SK-N-DZ (cell line): ENCODE data around the gene WSCD1. TPM values are rescaled to one million over a fixed set of nuclear protein-coding genes. Genes with fewer than 3 reads are reported as not detected.

Source experiments
- DNase-seq: peaks from one replicate; pipeline ENCODE4 v3.0.0-alpha.2; 2015; ENCODE audit warnings: low spot score
- polyA plus RNA-seq, 2 experiments: library from polyadenylated mRNA; depleted of rRNA; stranded (reverse); fragments of >200 nt; gene quantifications; 2 replicates each; pipeline ENCODE4 v1.2.3, GENCODE V29; 2014

WSCD1 gene
- 0.47 and 1.5 TPM in 2 replicates for polyA plus RNA-seq (2014; cell fraction: cytosol; rRNA removed)
- polyA plus RNA-seq (2014; cell fraction: nucleus; rRNA removed): 1.3 and 1.6 TPM in 2 replicates

DNA sequence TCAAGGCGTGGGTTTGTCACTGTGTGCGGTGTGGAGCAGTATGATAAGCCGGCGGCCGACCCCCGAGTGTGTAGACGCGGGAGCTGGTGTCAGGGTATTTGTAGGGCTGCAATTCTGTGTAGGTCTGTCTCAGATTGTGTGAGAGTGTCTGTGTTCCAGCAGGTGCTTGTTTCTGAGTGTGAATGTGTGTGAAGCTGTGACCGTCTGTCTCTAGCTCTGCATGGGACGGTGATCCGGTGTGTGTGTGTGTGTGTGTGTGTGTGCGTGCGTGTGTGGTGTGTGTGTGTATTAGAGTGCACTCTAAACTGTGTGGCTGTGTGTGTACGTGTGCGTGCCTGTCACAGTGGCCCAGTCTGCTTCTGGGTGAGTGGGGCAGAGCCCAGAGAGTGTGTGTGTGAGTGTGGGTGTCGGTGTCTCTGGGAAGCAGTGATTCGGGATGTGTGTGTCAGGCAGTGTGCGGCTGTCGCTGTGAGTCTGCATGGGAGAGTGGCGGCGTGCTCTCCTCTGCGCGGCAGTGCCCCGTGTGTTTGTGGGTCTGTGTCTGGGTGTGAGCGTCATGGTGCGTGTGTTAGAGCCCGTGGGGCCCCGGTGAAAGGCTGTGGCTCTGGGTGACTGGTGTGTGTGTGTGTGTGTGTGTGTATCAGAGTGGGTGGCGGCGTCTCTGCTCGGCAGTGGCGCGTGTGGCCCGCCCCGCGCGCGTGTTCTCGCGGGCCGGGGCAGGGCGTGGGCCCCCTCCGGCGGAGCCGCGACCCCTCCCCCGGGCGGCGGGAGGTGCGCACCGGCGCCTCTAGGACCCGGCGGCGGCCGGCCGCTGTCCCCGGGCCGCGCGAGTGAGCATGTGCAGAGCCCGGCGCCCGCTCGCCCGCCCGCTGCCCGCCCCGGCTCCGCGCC lies at the start of gene WSCD1:
WSCD1 (plus strand) TSS at position 841 of the 891 bp plus-strand sequence. CDS start 10,280 bp downstream, outside the sequence.
- DNase-seq: no peak

DNA sequence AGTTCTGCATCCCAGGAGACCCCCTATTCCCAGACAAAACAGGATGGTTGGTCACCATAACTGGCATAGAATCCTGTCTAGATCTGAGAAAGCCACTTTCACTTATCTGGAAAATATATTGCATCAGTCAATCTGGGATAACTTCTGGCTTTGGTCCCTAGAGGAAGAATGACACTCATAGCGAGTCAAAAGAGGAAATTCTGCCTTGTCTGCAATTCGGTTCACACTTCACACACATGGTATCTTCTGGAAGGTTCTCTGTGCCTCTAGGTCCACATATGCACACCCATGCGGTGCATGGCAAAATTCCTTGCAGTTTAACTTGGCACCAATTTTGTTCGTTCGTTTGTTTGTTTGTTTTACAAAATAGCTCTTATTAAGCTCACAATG lies 49.2 kb upstream of the WSCD1 start:
- no peak for DNase-seq

DNA sequence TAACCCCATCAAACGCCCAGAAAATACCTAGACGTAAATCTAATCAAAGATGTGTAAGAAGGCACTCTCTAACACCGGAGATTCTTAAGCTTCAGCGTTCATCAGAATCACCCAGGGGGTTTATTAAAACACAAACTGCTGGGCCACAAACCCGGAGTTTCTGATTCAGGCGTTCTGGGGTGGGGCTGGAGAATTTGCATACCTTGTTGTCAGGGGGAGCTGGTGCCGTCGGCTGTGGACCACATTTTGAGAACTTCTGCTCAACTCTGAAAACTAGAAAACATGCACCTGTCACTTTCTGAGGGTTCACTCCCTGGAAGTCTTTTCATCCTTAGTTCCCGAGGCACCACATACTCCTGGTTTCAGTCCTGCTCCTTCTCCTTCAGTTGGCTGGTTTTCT lies 48.6 kb upstream of the WSCD1 start:
- no peak for DNase-seq

DNA sequence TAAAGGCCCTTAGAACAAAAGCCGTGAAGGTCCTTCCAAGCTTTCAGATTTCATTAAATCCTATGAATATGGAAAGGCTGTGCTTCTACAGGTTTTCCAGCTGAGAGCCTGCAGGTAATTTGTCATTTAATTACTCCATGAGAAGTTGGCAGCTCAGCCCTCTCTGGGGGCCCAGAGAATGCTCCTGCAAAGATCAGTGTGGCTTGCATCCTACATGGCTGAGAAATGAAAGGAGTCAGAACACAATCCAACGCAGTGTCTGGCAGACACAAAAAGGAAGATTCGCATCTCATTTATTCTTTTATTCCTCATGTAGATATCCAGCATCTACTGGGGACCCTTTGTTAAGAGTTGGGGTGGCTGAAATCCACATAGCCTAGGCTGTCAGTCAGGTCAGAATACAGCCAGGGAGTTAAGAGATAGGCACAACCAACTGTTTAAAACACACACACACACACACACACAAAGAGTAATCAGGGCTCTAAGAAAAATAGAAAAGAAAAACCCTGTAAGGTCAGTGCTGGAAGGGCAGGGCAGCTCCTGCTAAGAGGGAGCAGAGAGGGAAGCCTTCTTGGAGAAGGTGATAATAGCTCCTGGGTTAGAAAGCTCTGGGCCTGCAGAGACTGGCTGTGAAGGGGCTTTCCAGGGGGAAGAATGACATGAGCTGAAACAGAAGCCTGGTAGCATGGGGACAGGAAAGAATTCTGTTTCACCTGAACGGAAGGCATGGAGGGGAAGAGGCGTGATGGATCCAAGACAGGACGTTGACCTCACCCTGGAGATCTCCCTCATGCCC lies 46.9 kb upstream of the WSCD1 start:
- no peak for DNase-seq

DNA sequence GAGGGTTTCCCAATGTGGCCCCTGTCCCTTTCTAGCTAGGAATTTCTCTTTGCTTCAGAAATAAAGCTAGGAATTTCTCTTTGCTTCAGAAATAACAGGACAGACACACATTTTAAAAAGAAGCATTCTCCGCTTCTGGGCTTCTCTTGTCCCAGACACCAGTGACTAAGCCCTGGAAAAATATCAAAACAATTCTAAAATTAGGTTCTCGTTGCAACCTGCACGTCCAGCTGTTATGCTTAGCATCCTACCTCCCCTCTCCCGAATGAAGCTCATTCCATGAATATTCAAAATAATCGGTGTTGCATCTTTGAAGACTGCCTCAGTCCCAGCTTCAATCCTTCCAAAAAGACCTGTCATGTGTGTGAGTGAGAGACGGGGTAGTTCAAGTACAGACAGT lies 45.6 kb upstream of the WSCD1 start:
- DNase-seq: no peak

DNA sequence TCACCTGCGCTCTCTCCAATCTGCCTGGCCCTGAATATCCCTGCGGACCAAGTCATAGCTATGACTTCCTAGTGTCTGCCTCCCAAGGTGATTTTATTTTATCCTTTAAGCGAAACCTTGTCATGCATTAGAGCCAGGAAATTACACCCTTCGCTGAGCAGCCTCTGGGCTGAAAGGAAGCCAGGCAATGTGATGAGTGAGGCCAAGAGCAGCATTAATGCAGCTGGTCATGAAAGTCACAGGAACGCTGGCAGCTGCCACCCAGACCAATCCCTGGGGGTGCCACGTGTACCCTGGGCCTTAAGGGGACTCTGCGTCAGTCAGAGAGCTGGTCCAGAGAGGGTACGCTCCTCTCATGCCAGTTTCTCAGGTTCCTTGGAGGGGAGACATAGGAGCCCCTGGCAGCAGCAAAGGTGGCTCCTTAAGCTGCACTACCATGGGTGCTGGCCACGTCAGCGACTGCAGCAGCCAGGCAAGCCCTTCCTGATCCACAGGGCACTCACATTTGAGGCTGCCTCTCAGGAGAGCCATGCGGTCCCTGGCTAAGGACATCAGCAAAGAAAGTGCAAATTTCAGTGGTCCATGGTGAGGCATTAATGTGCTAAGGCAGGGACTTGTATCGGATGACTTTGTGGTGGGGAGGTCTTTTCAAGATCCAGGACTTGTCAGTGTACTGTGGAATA lies 42.7 kb upstream of the WSCD1 start:
- no peak for DNase-seq

DNA sequence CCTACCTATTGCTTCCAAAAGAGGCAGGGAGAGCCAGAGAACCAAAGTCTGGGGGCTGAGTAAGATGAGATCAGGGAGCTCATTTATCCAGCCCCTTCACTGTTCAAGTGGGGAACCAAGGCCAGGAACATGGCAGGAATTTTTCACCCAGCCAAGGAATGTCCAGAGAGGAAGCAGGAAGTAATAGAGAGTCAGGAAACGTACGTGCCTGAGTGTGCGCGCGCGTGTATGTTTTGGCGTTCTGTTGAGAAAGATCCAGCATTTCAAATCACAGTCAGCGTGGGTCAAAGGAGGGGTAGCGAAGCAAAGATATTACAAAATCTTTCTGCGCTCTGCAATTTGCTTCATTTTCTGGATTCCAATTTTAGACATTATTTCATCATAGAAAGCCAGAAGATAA lies 41.9 kb upstream of the WSCD1 start:
- DNase-seq: no peak

DNA sequence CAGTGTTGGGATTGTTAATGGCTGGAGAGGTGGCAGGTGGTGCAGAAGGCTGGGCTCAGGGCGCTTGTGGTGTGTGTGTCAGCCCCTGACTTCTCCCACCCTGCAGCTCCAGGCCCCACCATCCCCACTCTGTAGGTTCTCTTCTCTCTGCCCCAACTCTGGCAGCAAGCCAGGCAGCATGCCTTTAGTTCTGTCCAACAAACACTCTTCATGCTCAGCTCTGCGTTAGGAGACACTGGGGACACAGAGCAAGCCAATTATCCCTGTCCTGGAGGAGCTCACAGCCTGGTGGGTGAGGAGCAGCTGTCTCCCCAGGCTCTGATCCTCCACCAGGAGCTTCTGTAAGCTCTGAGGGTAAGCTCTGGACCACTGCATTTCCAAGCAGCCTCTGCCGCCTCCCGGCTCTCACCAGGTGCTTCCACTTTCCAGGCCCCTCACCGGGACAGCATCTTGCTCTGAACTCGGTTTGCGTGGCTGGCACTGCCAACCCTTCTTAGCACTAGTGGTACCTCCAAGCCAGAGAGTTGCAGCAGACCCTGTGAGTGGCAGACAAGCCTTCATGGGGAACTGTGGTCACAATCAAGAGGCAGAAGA lies 34.3 kb upstream of the WSCD1 start:
- no peak for DNase-seq

DNA sequence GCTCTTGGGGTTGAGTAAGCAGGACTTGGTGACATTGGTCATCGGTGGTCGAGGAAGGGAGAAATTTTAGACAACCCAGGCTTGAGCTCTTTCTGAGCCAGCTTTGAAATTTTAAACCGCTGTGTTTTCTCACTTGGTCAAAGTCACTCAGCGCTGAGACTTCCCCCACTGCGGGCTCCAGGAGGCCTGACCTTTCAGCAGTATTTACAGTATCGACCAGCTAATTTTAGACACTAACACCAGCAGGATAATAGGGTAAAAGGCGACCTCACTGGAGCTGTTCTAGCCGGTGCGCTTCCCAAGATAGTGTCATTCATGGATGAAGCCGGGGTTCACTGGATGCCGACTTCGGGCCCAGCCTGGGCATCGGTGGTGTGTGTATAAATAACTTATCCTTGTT lies 29.7 kb upstream of the WSCD1 start:
- no peak for DNase-seq

DNA sequence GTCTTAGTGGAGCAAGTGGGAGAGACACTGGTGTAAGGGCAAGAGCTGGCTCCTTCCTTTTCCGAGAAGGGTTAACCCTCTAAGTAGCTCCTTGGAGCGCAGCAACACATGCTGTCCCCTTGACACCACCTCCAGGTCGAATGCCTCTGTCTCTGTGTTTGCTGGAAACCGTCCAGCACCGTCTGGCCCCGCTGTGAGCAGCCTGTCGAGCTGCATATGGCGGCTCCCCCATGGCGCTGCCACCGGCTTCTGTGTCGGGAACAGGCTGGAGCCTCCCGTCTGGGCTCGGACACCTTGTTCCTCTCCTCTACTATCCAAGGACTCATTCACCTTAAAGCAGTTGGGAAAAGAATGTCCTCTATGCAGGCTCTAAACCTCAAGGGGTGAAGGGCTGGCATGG lies 28.9 kb upstream of the WSCD1 start:
- no peak for DNase-seq

DNA sequence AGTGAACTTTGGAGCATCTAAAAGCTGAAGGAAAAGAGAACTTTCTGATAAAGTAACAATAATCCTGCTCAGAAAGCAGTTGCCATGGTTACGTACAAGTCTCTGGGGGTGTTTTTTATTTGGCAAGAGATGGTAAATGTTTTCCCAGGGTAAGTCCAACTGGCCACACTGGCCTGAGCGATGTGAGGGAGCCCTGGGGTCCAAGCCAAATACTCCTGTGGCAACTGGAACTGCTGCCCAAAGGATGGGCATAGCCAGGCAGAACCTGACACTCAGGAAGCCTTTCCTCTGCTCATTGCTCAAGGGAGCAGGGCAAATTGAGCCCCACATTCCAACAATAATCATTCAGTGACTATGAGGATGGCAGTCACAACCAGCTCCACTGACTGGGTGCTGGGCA lies 26.8 kb upstream of the WSCD1 start:
- no peak for DNase-seq

DNA sequence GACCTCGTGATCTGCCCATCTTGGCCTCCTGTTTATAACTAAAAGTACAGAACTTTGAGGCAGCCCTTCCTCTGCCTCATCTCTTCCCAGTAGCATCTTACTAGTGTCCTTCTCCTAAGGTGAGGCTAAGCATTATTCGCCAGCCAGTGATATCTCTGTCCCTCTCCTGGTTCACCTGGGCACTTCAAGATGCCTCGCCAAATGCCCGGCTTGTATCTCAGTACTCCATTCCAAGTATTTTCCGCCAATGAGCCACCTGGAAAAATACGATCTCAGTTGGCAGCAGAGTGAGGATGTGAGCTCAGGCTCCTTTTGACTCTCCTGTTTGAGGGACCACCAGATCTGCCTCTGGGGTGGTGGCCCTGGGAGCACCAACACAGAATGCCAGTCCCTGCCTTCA lies 25.9 kb upstream of the WSCD1 start:
- no peak for DNase-seq

DNA sequence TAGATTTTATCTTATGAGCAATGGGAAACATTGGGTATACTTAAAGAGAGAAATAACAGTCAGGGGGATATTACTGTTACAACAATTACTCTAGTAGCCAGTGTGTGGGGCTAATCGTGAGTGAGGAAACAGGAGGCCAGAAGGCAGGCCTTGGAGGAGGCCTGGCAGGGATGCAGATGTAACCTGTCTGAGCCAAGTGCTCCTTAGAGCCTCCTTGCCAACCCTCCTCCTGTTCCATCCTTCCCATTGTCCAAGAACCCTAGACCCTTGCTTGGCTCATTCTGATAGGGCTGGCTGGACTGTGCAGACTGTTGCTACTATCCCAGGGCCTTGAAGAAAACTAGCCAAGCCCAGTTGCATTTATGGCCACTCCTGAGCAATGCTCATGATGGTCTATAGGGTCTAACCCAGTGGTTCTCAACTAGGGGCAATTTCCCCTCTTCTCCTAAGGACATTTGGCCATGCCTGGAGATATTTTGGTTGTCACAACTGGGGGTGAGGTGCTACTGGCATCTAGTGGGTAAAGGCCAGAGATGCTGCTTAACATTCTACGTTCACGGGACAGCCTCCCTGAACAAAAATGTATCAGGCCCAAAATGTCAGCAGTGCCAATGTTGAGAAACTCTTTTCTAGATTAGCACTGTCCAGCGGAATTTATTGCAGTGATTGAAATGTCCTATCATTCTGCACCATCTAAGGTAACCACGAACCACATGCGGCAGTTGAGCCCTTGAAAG lies 24.4 kb upstream of the WSCD1 start:
- no peak for DNase-seq

DNA sequence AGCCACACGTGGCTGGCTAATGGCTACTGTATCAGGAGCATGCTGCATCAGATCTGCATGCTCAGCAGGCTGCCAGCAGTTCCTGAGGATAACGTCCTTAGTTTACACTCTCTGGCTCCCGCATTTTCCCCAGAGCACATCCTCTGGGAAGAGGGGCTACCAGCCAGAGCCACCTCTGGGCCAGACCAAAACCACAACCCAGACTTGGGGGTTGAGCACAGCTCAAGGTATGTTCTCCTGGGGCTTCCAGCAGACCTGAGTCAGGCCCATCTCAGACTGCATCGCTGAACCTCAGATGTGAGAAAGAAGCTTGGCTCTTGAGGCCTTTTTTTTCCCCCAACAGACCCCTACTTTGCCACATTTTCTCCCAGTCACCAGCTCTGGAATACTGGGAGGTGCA lies 23.7 kb upstream of the WSCD1 start:
- DNase-seq: no peak

DNA sequence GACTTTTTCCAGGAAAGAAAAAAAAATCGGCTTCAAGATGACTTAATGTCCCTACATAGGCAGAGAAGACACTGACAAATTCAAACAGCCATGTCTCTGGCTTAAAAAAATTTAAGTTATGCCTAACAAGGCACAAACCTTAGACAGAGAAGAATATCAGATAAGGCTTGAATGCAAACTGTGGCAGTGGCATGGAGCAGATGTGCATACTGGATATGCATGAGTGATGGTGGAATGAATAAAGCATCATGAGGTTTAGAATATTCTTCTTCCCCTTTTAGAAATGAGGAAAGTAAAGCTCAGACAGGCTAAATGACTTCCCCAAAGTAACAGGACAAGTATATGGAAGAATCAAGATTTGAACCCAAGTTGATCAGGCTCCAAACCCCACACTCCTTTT lies 23.2 kb upstream of the WSCD1 start:
- no peak for DNase-seq

DNA sequence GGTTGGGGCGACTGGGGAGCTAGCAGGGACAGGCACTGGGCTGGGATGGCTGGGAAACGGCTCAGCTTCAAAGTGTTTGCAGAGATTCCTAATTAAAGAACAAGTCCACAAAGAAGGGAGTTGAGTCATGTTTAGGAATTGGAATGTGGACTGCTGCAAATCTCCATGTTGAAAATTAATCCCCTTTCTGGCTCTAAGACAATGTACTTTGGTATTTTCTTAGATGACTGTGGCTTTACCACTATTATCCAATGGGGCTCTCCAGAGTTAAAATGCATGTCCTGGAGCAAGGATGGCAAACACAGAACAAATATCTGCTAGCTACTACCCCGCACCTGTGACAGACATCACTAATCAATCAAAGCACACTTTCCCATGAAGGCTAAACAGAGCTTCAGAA lies 22.2 kb upstream of the WSCD1 start:
- DNase-seq: no peak

DNA sequence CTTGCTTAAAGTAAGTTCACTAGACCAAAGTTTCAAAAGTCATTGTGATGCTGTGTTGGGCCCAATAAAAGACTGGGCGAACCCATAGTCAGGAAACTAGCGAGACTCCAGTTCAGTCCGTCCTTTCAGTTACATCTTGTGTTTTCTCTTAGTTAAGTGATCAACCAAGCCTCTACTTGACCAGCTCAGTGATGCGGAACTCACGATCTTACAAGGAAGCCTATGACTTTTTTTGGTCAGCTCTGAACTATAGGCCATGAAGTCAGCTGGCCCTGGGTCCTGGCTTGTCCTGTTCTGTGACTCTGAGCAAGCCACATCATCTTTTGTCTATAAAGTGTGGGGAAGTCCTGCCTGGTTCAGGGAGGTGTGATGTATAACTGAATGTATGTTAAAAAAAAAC lies 21.7 kb upstream of the WSCD1 start:
- no peak for DNase-seq

DNA sequence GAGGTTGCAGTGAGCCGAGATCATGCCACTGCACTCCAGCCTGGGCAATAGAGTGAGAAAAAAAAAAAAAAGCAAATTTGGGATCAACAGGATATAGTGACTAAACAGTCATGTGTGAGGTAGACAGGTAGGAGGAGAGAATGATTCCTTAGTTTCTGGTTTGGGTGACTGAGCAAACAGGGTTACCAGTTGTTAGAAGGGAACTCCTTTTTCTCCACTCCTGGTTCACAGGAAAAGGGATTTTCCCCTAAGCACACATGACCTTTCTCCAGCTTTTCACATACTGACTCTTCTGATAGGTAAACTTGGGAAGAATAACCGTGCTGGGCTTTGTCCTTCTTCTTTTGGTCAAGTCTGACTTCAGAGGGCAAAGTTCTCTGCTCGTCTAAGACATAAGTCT lies 17.3 kb upstream of the WSCD1 start:
- no peak for DNase-seq

DNA sequence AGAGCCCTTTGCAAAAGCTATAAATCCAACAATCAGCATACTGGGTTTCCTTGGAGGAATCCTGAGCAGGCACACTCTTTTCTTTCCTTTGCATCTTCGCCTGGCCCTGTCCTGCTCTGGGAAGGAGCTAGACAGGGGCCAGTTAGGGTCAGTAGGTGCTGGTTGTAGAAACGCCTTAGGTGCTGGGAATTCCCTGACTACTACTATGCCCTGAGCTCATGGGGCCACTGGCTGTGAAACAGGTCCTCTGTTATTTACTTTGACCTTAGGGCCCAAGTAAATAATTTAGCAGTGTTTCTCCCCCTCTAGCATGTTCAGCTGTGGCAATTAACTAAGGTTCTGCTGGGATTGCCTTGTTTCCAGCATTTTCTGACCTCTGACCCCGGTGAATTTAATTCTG lies 15.8 kb upstream of the WSCD1 start:
- DNase-seq: no peak

DNA sequence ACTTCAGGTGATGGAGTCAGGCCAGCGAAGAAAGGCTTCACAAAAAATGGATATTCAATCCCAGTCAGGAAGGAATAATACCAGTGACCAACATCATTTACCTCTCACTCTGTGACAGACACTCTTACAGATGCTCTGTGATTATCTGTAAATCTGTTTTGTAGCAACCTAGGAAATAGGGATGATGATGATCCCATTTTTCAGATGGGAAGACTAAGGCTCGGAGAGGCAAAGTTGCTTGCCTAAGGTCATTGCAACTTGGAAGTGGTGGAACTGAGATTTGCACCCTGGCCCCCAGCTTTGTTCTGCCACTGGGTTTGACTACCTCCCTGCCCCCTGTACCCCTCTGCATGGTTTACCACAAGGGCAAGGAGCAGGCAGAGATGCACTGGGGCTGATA lies 14.1 kb upstream of the WSCD1 start:
- DNase-seq: no peak

DNA sequence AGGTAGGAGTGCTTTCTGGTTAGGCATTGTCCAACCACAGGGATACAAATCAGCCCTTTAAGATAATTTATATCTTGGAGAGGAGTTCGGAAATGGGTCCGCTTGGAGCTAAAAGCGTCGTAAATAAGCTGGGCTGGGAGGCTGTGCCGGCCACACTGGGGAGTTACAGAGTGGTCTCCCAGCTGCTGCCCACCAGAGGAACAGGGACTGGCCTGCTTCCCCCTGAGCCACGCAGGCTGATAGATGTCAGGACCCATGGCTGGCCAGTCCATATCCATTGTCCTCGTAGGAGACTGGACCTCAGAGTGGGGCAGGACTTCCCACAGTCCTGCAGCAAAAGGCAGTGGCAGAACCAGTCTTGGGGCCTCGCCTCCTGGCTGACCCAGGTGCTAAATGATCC lies 12.6 kb upstream of the WSCD1 start:
- DNase-seq: no peak
